ENCODE measurements around the gene TOM1L2.

The TOM1L2 gene

GRCh38 chr17:17876959-17877528 is 95.2 kb downstream of the TOM1L2 start:
- no peak for TF ChIP-seq CTCF (IDR thresholded peaks at IDR 0.05; ENCODE audit: low read depth, low read length)
- H3K4me3 ChIP-seq (replicated peaks in 1 of 2; ENCODE audit: low read depth in 2 of 2, low read length in 2 of 2): no peak overlapping the region
- peak; percentile 36 to 83 for DNase-seq (ENCODE audit: low read depth in 2 of 2)

DNA sequence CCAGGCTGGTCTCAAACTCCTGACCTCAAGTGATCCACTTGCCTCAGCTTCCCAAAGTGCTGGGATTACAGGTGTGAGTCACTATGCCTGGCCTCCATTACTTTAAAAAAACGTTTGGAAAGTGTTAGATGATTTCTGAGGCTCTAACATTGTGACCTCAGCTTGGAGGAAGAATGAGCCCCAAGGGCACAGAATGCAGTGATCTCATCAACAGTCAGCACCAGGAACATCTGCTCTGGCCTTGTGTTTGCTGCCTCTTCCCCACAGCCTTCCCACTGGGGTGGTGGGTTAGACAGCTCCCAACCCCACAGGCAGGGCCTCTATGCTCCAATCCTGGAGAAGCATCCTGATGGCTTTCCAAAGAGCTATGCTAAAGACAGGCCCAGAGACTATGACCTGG is 97.7 kb downstream of the TOM1L2 start:
- no peak overlapping the region for H3K4me3 ChIP-seq (replicated peaks in 1 of 2; ENCODE audit: low read depth in 2 of 2, low read length in 2 of 2)
- DNase-seq (ENCODE audit: low read depth in 2 of 2): peak in 1 of 2 donors; percentile 85
- no peak for TF ChIP-seq CTCF (IDR thresholded peaks at IDR 0.05; ENCODE audit: low read depth, low read length)

DNA sequence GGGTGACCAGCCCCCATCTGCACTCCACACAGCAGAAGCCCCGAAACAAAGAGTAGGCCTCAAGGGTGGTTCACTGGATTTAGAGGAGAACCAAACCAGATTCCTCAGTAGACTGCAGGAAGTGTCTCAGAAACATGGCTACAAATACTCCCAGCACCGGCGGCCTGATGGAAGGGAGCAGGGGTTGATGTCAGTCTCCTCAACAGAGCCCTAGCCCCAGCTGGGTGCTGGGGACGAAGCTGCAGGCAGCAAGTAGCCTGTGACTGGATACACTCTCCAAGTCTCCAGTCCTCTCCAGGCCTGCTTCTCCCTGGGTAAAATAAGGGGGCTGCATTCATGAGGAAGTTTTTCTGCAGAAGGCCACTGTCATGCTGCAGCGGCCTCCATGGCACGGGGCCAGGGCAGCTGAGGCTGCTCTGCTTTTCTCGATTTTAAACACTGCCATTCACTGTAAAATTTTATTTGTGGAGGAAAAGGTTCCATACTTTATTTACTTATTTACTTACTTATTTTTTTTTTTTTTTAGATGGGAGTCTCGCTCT is 98.7 kb downstream of the TOM1L2 start:
- no peak overlapping the region for H3K4me3 ChIP-seq (replicated peaks in 1 of 2; ENCODE audit: low read depth in 2 of 2, low read length in 2 of 2)
- TF ChIP-seq CTCF (IDR thresholded peaks at IDR 0.05; ENCODE audit: low read depth, low read length): no peak
- DNase-seq (ENCODE audit: low read depth in 2 of 2): no peak

DNA sequence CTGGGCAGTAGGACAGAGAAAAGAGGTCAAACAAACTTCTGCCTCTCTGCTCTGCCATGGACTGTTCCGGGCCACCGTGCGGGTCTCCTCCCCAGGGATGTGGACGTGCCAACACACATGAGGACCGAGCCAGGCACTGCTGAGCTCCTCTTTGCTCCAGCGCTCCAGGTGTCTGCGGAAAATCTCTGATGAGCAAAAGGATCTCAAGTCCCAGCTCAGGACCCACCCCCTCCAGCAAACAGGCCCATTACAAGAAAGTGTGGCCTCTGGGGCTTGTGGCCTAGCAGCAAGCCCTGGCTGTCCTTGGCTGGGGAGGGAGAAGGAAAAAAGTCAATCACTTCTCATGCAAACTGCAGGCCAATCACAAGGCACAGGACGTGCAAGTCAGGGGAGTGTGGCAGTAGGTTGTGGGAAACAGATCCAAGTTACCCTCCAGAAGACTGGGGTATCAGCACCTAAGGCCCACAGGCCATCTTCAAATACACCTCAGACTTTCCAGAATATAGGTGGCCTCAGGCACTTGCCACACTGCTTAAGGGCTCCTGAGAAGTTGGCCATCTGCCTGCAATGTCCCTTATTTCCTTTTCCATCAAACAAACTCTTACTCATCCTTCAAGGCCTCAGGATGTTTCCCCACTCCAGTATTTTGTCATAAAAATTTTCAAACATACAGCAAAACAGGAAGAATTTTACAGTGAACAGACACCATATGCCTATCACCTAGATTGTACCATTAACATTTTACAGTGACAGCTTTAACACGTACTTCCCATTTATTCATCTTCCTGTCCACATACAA is 99.5 kb downstream of the TOM1L2 start:
- no peak for TF ChIP-seq CTCF (IDR thresholded peaks at IDR 0.05; ENCODE audit: low read depth, low read length)
- H3K4me3 ChIP-seq (replicated peaks in 1 of 2; ENCODE audit: low read depth in 2 of 2, low read length in 2 of 2): no peak overlapping the region
- DNase-seq (ENCODE audit: low read depth in 2 of 2): peak in 1 of 2 donors; percentile 57

GRCh38 chr17:17871913-17872312 is 100.3 kb downstream of the TOM1L2 start:
- no peak for DNase-seq (ENCODE audit: low read depth in 2 of 2)
- no peak overlapping the region for H3K4me3 ChIP-seq (replicated peaks in 1 of 2; ENCODE audit: low read depth in 2 of 2, low read length in 2 of 2)
- no peak for TF ChIP-seq CTCF (IDR thresholded peaks at IDR 0.05; ENCODE audit: low read depth, low read length)

DNA sequence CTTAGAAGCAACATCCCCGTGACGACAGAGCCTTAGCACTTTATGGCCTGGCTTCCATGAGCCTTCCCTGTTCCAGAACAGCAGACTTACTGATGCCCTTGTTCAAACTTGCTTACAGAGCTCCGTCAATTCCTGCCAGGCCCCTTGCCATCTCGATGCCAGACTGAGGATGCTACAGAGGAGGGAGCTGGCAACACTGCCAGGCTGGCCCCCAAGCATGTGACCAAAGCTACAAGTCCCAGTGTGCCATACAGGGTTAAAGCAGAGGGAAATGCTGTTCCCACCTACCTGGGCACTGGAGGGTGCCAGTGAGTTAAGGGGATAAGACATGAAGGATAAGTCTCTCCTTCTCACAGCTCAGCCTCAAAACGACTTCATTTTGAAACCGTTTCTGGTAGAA is 102.0 kb downstream of the TOM1L2 start:
- no peak for DNase-seq (ENCODE audit: low read depth in 2 of 2)
- TF ChIP-seq CTCF (IDR thresholded peaks at IDR 0.05; ENCODE audit: low read depth, low read length): no peak
- H3K4me3 ChIP-seq (replicated peaks in 1 of 2; ENCODE audit: low read depth in 2 of 2, low read length in 2 of 2): no peak overlapping the region

Data from cardiac fibroblast (primary cell).